Stimulated activated CD8-positive, alpha-beta memory T cell treated with anti-CD3 and anti-CD28 coated beads, Interleukin-15, amount 100 ng/mL, for 4 hours (primary cell): ENCODE measurements around the gene ARCN1.
"Not testable (repeated sequence)": the region's sequence is repeated elsewhere in the genome, so short reads cannot be mapped to it uniquely, and the experiment has no call there.

Source experiments
- DNase-seq, 2 donors: peaks; one replicate each; pipeline ENCODE4 v3.0.0-alpha.2; 2020; ENCODE audit warnings: low read depth in 2 of 2

Gene ARCN1

DNA sequence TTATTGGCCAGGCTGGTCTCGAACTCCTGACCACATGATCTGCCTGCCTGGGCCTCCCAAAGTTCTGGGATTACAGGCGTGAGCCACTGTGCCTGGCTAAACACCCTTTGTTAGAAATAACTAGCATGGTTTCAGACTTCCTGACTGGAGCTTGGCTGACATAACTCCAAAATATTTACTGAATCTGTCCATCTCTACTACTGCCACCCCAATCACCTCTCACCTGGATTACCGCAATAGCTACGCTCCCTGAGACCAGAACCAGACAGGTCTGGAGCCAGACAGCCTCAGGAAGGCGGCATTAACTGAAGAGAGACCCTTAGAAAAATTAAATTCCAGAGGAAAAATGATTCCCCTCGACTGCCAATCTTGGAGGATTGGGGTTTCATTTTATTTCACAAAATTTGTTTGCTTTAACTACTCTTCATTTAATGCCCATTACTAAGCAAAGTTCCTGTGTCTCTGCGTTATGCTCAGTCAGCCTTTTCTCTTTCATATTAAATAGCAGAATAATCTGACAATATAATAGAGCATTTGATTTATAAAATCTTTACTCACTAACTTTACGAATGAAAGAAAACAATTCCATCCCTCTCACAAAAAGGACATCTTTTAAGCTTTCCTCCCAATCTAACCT is 28.1 kb upstream of the ARCN1 start:
- no peak for DNase-seq

DNA sequence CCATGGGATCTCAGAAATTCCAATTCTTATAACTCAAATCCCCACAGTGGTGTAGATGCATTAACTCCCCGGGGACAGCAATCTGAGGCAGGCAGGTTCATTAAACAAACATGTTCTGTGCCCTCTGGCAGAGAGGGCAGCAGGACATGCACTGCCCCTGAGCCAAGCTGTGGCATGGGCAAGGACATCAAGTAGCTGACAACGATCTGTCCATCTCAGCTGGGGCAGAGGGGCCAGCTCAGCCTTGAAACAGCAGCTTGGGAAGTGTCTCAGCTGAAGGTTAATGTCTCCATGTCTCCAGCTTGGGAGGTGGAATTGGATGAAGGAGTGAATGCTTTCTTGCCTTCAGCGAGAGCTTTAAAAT is 27.6 kb upstream of the ARCN1 start:
- DNase-seq: no peak

DNA sequence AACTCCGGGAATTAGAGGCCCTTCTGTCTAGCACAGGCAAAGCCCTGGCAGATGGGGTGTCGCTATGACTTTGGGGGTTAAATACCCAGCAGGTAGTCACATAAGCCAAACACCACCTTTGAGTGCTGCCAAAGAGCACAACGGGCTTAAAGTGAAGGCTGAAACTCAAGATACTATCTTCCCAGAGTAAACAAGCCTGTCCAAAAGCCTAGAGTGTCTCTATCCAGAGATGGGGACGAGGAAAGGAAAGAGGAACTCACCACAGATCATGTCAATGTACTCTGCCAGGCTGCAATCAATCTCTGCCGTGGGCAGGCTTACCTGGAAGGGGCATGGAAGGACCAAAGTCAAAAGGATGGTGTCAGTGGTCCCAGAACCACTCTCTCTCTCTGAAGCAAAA is 26.7 kb upstream of the ARCN1 start:
- no peak for DNase-seq

DNA sequence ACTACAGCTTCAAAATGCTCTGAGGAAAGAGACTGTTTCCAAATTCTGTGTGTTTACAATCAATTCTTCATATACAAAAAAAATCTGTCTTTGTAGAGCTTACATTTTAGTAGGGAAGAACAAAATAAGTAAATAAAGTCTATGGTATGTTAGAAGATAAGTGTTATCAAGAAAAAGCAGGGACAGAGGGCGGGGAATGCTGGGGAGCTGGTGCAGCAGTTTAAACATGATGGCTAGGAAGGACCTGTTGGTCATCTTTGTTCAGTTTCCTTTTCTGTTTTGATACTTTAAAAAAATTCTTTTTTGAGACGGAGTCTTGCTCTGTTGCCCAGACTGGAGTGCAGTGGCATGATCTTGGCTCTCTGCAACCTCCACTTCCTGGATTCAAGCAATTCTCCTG is 25.1 kb upstream of the ARCN1 start:
- DNase-seq: no peak

DNA sequence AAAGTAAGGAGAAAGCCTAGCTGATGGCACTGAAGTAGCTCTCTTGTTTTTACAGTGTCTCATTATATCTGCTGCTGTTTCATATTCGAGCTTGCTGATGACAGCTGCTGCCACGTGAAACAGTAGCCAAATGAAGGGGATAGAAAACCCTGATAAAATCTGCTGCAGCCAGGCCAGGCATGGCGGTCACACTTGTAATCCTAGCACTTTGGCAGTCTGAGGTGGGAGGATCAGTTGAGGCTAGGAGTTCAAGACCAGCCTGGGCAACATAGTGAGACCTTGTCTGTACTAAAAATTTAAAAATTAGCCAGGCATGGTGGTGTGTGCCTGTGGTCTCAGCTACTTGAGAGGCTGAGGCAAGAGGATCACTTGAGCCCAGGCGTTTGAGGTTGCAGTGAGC is 19.9 kb upstream of the ARCN1 start:
- DNase-seq: no peak

DNA sequence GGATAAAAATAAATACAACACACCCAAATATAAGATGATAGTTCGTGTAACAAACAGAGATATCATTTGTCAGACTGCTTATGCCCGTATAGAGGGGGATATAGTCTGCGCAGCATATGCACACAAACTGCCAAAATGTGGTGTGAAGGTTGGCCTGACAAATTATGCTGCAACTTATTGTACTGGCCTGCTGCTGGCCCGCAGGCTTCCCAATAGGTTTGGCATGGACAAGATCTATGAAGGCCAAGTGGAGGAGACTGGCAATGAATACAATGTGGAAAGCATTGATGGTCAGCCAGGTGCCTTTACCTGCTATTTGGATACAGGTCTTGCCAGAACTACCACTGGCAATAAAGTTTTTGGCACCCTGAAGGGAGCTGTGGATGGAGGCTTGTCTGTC is 11.4 kb upstream of the ARCN1 start:
- no peak for DNase-seq

DNA sequence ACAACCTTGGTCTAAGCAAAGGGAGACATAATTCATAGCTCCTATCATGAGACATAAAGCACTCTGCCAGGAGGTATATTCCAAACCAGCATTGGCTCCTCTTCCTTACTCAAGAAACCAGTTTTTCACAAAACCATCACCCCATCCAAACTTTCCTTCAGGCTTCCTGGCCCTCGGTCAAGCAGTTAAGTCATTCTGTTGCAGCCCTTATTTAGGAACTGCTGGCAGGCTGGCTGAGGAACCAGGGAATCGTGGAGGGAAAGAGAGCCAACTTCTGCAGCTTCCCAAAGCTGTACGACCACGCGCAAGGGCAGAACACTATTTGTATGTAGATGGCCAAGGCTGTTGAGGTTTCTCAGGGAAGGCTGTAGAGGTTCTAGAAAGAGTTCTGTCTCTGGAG is 7.2 kb upstream of the ARCN1 start:
- no peak for DNase-seq

DNA sequence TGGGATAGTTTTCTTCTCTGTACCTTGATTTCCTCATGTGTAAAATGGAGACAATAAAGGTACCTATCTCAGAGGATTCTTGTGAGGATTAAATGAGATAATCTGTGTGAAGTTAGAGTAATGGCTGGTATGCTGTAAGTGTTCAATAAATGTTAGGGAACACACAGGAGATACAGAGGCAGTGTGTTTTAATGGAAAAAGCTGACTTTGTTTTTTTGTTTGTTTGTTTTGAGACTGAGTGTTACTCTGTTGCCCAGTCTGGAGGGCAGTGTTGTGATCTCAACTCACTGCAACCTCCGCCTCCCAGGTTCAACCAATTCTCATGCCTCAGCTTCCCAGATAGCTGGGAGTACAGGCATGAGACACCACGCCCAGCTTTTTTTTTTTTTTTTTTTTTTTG is 2.5 kb upstream of the ARCN1 start:
- DNase-seq: no peak

DNA sequence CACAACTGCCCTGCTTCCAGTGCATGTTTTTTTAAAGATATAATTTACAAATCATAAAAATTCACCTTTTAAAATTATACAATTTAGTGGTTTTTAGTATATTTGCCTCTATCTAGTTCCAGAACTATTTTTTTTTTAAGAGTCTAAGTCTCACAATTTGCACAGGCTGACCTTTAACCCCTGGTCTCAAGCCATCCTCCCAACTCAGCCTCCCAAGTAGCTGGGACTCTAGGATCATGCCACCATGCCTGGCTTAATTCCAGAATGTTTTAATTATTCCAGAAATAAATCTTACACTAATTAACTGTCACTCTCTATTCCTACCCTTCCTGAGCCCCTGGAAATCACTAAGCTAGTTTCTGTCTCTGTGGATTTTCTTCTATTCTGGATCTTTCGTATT is 1.4 kb upstream of the ARCN1 start:
- DNase-seq: no peak

DNA sequence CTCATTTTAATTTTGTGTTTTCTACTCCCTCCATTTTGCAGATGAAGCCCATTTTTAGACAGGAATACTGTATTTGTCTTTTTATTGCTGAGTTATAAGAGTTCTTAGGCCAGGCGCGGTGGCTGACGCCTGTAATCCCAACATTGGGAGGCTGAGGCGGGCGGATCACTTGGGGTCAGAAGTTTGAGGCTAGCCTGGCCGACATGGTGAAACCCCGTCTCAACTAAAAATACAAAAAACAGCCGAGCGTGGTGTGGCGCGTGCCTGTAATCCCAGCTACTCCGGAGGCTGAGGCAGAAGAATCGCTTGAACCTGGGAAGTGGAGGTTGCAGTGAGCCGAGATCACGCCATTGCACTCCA is 528 bp upstream of the ARCN1 start:
- DNase-seq: not testable (repeated sequence)

DNA sequence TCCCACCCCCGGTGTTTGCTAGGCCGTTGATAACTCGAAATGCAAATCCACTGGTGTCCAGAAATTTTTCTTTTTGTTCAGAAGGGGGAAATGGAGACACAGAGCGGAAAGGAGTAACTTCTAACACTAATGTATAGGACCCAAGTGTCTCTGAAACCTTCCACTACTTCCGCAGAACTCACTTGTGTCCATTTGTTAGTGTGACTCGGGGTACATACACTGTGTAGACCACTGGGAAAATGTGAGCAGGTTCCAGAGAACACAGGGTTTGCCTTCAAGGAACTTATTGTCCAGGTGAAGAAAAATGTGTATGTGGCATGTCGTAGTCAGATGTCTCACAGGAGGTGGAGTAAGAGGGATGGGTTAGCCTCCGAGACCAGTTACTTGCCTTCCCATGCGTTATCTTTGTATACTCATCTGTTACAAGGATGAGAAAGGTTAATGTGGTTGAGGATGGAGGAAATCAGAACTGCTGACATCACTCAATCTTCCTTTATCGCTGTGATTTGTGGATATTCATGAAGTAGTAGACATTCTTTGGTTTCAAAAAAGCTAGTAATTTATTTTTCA is 857 bp downstream of the ARCN1 start:
- no peak for DNase-seq

DNA sequence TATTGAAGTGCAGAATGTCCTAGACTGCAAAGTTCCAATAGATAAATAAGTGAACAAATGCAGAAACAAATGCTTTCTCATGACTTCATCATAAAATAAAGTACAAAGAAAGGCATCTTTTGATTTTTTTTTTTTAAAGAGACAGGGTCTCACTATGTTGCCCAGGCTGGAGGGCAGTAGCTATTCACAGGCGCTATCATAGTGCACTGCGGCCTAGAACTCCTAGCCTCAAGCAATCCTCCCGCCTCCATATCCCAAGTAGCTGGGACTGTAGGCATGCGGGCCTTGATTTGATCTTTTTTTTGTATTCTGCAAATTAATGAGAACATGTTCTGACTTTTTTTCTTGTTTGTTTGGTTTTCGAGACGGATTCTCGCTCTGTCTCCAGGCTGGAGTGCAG is 2.4 kb downstream of the ARCN1 start:
- no peak for DNase-seq

DNA sequence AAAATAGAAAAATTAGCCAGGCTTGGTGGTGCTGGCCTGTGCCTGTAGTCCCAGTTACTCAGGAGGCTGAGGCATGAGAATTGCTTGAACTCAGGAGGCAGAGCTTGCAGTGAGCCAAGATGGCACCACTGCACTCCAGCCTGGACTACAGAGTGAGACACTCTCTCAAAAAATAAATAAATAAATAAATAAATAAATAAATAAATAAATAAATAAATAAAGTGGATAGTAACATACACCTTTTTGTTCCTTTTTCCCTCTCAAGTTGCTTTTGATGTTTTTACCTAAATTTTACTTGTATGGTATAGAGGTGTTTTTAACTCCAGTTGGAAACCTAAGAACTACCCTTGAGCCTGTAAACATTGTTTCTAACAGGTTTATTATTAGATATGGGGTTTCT is 5.8 kb downstream of the ARCN1 start:
- not testable (repeated sequence) for DNase-seq

DNA sequence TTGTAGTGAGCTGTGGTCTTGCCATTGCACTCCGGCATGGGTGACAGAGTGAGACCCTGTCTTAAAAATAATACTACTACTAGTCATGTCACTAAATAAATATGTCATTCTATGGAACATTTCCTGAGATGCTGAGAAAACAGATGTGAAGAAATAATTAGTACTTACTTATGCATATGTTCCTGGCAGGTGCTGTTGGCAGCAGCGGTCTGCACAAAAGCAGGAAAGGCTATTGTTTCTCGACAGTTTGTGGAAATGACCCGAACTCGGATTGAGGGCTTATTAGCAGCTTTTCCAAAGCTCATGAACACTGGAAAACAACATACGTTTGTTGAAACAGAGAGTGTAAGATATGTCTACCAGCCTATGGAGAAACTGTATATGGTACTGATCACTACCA is 8.8 kb downstream of the ARCN1 start:
- no peak for DNase-seq

DNA sequence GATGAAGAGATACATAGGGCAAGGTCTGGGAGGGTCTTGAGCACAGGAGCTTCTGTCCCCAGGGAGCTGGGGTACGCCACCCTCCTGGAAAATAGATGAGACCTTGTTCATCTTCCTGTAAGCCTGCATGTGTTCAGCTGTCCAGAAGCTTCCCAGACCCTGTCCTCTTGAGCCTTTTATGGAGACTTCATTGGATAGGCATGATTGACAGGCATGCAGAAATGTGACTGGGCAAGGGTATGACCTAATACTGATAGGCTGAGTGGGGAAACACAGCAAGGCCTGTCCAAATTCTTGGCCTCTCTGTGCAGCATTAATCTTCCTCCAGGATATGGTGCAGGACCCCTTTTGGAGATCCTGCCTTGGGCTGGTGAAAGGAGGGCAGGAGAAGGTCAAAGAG is 15.7 kb downstream of the ARCN1 start:
- no peak for DNase-seq

DNA sequence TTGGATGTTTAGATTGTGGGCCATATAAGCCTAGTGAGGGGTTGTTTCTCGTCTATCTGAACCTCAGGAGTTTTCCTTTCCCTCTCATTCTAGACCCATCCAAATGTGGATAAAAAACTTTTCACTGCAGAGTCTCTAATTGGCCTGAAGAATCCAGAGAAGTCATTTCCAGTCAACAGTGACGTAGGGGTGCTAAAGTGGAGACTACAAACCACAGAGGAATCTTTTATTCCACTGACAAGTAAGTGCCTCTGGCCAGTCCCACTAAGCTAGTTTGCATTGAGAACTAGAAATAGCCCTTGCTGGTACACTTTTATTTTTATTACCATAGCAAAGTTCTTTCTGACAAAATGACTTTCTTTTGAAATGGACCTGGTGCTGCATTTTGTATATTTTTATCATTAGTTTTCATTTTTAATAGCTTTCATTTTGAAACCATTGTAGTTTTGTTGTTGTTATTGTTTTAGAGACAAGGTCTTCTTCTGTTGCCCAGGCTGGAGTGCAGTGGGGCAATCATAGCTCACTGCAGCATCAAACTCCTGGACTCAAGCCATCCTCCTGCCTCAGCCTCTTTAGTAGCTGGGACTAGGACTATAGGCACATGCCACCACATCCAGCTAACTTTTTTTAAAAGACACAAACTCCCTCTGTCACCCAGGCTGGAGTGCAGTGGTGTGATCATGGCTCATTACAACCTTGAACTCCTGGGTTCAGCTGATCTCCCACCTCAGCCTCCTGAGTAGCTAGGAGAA is 20.6 kb downstream of the ARCN1 start:
- no peak for DNase-seq

DNA sequence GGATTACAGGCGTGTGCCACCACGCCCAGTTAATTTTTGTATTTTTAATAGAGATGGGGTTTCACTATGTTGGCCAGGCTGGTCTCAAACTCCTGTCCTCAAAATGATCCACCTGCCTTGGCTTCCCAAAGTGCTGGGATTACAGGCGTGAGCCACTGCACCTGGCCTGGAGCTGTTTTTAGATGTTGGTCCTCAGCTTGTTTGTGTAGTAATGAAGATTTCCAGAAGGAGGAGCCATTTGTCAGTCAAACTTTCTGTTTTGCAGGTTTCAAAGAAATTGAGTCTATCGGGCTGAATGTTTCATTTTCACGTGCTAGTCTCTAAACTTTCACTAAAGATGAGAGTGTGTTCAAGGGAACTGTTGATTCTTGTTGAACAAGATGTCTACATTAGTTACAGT is 22.8 kb downstream of the ARCN1 start:
- DNase-seq: not testable (repeated sequence)

DNA sequence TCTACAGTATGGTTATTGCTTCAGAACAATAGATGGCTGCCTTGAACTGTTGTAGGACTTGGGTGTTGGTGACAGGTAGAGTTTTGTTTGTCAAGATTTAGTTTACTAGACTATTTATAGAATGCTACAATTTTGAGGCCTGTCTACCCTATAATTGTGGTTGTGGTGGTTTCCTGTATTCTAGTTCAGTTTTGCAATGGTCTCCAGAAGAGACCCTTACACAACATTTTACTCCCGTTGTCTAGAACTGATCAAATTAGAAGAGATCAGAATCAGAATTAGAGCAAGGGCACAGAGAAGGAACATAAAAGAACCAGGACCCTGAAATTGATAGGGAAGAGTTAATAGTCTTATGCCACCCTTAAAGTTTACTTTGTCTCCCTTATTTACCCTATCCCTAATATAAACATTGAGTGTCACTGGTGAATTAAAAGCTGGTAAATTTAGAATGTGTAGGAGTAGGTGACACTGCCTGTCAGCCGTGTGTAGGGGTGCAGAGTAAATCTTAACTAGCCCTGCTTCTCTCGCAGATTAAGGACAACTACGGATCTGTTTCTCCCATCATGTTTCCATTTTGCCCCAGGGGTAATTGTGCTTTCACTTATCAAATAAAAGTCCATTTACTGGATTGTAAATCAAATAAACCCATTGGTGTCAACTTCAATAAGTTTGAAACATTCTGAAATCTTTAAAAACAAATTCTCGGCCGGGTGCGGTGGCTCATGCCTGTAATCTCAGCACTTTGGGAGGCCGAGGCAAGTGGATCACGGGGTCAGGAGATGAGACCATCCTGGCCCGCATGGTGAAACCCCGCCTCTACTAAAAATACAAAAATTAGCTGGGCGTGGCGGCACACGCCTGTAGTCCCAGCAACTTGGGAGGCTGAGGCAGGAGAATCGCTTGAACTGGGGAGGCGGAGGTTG is 24.3 kb downstream of the ARCN1 start:
- DNase-seq: no peak

DNA sequence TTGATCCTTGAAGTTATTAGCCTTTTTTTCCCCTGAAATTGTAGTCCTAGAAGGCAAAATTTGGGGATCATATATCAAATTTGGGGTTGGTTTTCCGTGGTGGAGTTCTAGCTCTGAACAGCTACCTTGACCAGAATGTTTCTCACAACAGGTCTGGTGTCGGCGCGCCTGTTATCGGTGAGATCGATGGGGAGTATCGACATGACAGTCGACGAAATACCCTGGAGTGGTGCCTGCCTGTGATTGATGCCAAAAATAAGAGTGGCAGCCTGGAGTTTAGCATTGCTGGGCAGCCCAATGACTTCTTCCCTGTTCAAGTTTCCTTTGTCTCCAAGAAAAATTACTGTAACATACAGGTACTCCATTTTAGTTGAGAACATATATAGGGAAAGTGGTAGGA is 25.3 kb downstream of the ARCN1 start:
- DNase-seq: no peak

DNA sequence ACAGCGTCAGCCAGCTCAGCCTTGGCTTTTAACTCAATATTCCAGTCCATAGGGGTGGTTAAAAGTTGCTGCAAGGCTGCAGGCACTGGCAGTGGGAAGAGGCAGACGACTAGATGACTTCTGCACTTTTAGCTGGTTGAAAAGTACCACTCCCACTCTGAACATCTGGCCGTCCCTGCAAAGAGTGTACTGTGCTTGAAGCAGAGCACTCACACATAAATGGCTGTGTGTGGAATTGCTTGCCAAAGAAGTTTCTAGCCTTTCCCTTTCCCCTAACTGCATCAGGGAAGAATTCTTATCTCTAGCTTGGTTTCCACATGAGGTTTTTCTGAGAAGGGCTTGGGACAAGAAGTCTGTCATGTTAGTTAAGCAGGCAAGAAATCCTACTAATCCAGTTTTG is 30.1 kb downstream of the ARCN1 start:
- DNase-seq: no peak

DNA sequence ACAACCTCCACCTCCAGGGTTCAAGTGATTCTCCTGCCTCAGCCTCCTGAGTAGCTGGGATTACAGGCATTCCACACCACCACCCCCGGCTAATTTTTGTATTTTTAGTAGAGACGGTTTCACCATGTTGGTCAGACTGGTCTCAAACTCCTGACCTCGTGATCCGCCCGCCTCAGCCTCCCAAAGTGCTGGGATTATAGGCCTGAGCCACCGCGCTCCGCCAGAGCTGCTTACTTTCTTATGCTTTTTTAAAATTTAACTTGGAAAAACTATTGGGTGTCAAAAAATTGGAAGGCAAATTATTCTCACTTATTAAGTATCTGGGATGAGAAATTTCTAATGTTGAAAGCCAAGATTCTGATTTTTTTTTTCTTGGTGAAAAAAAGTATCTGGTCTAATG is 31.5 kb downstream of the ARCN1 start:
- DNase-seq: not testable (repeated sequence)

DNA sequence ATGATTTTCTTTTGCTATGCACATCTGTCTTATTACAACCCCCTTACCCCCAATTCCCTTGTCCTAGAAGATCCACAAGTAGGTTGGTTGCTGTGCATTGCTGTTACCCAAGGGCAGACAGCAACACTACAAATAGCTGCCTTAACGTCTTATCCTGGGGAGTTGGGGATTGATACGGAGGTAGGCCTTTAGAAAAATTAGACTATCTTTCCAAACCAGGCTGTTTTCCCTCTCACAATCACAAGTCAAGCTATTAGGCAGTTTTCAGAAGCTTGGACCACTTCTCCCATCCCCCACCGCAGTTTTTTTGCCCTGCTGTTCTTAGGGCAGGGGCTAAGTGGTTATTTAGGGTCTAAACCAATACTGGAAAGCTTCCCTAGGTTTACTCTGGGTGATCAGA is 32.4 kb downstream of the ARCN1 start:
- DNase-seq: no peak
